GM21723 (cell line): ENCODE data around the gene ZNF511.

Experiments used
- ATAC-seq: cut with Tn5 transposase; IDR thresholded peaks from one replicate; pipeline ENCODE4 v1.9.1; 2021; ENCODE audit warnings: mild to moderate bottlenecking, moderate library complexity; ENCODE audit not compliant: unreplicated experiment

ZNF511 gene

GRCh38 chr10:133292919-133293809 lies 15.6 kb upstream of the ZNF511 start:
- no peak for ATAC-seq

GRCh38 chr10:133293810-133294119 lies 14.9 kb upstream of the ZNF511 start:
- no peak for ATAC-seq

DNA sequence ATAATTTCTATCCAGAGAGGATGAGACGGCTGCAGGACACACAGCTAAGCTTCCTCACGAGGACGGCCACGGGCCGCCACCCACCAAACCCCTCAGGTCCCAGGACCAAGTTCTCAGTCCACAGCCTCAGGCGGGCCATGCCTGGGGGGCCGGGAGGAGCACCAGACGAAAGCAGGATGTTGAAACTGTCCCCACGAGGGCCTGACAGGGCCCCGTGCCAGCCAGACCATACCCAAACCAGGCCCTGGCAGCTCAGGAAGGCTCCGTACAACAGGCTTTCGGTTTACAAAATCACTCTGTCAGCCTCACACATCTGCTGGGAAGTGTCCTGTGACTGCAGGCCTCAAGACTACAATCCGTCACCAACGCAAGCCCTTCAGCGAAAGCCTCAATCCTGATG lies 14.5 kb upstream of the ZNF511 start:
- ATAC-seq: no peak

- ATAC-seq: no peak
Observed at GRCh38 chr10:133295426-133296320, 13.0 kb upstream of the ZNF511 start.

DNA sequence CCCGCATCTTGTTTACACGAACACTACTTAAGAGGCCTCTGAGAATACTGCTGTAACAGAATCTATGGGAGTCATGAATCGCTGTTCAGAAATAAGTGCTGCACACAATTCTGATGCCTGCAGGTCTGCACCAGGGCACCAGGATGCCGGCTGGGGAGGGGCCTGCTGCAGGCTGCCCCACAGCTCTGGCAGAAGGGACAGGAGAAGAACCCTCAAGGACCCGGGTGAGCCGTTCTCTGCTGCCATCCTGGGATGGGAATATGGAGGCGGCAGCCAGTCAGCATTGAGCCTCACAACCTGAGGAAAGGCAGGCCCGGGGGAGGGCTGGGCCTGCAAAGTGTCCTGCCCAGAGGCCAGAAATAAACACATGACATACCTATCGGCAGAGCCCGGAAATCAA lies 11.2 kb upstream of the ZNF511 start:
- no peak for ATAC-seq

GRCh38 chr10:133298466-133298865 lies 10.2 kb upstream of the ZNF511 start:
- ATAC-seq: no peak

DNA sequence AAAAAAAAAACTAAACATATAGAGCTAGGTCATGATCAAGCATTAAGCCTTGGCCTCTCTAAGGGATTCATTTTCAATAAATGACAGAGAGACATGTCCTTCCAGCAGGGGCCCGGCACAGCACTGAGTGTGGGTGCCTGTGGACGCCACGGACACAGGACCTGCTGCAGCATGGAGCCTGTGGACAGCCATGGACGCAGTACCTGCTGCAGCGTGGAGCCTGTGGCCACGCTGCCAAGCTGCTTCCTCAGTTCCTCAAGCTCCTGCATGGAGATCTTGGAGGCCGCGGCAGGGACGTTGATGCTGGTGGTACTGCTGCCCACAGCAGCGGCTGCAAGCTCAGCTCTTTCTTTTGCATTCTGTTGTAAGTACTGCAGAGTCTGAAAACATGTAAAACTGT lies 9.5 kb upstream of the ZNF511 start:
- no peak for ATAC-seq

DNA sequence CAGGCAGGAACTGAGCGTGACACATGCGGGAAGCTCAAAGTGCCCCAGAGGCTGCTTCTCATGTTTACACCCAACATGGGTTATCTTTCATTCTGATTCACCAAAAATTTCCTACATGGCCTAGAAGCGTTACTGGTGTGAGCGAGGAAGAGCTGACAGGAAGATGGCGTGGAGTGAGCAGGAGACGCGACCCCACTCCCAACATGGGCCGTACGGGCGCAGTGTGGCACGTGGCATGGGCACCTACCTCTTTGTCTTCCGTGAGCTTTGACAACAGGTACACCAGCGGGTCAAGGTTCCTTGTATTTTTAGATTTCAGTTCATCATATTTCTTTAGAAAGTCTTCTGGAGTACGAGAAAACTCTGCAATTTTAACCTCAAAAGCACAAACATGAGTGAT lies 9.0 kb upstream of the ZNF511 start:
- no peak for ATAC-seq

- no peak for ATAC-seq
Observed at GRCh38 chr10:133302230-133302629, 6.5 kb upstream of the ZNF511 start.

DNA sequence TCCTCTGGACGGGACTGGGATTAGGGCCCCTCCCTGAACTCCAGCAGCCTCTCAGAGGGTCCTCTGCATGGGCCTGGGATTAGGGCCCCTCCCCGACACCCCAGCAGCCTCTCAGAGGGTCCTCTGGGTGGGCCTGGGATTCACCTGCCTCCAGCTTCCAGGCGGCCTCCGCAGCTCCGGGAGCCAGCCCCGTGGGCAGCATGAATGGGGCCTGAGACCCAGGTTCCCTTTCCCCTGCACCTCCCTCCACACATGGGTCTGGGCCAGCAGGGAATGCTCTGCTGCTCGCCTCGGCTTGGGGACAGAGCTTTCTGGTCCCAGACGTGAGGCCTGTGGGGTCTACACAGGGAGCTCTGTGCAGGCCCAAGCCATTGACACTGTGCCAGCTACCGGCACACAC lies 5.5 kb upstream of the ZNF511 start:
- ATAC-seq: no peak

- ATAC-seq: no peak
Observed at GRCh38 chr10:133306097-133306476, 2.6 kb upstream of the ZNF511 start.

- no peak for ATAC-seq
Observed at GRCh38 chr10:133306941-133307379, 1.8 kb upstream of the ZNF511 start.

GRCh38 chr10:133307776-133308420 lies 816 bp upstream of the ZNF511 start:
- ATAC-seq: peak; percentile 52

DNA sequence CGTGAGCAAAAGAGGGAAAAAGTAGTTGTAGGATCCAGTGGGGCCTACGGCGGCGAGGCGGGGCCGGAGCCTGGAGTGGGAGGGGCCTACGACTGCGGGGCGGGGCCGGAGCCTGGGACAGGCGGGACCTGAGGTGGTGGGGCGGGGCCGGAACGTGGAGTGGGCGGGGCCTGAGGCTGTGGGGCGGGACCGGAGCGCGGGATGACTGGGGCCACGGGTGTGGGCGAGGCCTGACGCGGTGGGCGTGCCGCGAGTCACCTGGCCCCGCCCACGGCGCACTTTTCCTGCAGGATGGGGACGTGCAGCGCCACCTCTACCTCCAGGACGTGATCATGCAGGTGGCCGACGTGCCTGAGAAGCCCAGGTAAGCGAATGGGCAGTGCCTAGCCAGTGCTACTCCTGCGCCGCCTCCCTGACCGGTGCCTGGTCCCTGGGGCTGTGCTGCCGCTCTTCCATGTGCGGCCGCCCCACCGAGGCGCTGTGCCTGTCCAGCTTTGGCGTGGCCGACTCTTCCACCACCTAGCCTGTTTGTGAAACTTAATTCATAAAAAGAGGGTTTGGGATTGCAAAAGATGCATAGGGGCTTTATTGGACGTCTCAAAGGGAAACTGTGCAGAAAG lies 496 bp downstream of the ZNF511 start:
- peak; percentile 70 for ATAC-seq

- ATAC-seq: no peak
Observed at GRCh38 chr10:133309720-133310398, 1.1 kb downstream of the ZNF511 start.

- no peak for ATAC-seq
Observed at GRCh38 chr10:133310399-133310755, 1.7 kb downstream of the ZNF511 start.

DNA sequence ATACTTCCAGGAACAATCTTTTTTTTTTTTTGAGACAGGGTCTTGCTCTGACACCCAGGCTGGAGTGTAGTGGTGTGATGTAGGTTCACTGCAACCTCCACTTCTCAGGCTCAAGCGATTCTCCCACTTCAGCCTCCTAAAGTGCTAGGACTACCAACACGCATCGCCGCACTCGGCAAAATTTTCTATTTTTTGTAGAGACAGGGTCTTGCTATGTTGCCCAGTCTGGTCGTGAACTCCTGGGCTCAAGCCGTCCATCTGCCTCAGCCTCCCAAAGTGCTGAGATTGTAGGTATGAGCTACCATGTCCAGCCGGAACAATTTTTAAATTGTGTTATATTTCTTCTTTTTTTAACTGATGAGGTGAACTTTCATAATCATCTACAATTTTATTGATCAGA lies 2.1 kb downstream of the ZNF511 start:
- no peak for ATAC-seq

GRCh38 chr10:133311570-133311969 lies 2.9 kb downstream of the ZNF511 start:
- ATAC-seq: no peak

GRCh38 chr10:133312016-133312768 lies 3.5 kb downstream of the ZNF511 start:
- no peak for ATAC-seq

DNA sequence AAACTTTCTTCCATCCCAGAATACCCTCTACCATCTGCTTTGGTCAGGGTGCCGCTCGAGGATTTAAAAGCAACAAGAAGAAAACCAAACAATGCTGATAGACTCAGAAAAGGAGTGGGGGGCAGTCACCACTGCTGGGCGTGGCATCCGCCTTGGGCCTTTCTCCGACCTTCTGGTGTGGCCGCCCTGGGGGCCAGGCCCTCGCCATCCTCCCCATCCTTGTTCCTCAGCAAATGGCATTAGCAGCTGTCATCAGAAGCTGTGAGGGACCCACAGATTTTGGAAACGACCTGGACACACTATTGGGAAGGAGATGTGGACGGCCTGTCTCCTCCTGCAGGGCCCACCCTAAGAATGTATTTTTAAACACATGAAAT lies 4.0 kb downstream of the ZNF511 start:
- ATAC-seq: no peak
